ENCODE results near the gene IDH2. TPM values are rescaled to one million over a fixed set of nuclear protein-coding genes. Genes with fewer than 3 reads are reported as not detected.

Gene IDH2
- total and polyA plus RNA-seq, 10 of the 15 experiments (the other 5 are each of a cell fraction or from before 2014, with no cell fraction given) = 2.3 to 358 (median 242) TPM

DNA sequence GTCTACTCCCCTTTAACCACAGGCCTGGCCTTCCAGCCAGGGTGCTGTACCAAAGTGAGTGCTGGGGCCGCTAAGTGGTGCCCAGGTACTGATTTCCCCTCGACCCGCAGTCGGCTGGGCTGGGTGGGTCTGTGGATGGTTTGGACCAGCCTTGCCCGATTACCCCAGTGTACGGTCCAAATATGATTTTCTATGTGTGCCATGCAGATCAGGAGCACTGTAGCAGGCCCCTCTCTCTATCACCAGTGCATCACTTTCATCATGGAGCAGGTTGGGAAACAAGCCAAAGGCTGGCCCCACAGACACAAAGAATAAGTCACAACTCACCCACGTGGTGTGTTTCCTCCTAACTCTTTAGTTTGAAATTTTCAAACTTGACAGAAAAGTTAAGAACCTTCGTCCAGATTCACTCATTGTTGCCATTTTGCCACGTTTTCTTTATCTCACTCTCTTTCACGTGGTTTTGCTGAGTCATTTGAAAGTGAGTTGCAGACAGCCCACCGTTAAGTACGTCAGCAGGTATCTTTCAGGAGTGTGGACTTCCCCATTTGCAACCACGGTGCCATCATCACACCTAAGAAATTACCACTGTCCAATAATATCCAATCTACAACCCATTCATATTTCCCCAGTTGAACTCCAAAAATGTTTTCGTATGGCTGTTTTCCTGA, 64.2 kb downstream of the IDH2 start:
- H3K4me2 ChIP-seq (ENCODE audit: control insufficient read depth, insufficient read depth) = peak overlapping the region; percentile 63
- ChIA-PET CTCF (interaction anchor here (1.0 to 2.2 kb wide), 2 partner anchors 33 to 50 kb away, joined by 3 to 7 read pairs; no protein-coding TSS in a partner anchor), SMC1A (ENCODE audit: uncharacterized antibody, unreplicated experiment) (interaction anchor here (1.2 to 1.5 kb wide), 4 partner anchors 9 to 62 kb away, joined by 3 to 5 read pairs (median 4); no protein-coding TSS in a partner anchor), POLR2A (interaction anchor here (7.5 kb wide), 1 partner anchor 35 kb away, joined by 56 read pairs; no protein-coding TSS in a partner anchor), RAD21 (ENCODE audit: unreplicated experiment) (interaction anchor here (0.7 to 1.0 kb wide), 2 partner anchors 23 to 60 kb away, joined by 3 read pairs; no protein-coding TSS in a partner anchor)
- no peaks in the 10 kb centered on the region for H3K27me3 ChIP-seq (replicated peaks in 1 of 2; ENCODE audit: control insufficient read depth in 2 of 2, insufficient read depth in 2 of 2, low read length in 1 of 2)
- no peak overlapping the region for H3K4me3 ChIP-seq
- FAIRE-seq (peak; percentile 90), ATAC-seq (peak; percentile 87), DNase-seq (ENCODE audit: low read depth, low spot score) (peak; percentile 89)
- TSS peak; percentile 98 for BruUV-seq (replicated peaks)
- 49% methylated on average over 14 of the region's 14 CpGs for WGBS (ENCODE audit: insufficient coverage, insufficient replicate concordance, low lambda C conversion rate, missing lambda C conversion rate)
- peaks cover 56% of the 10 kb centered on the region for H3K4me1 ChIP-seq (ENCODE audit: control insufficient read depth, insufficient read depth, low read length)
- H3K36me3 ChIP-seq (ENCODE audit: control insufficient read depth in 2 of 2, insufficient read depth in 2 of 2, low read length in 1 of 2) = peaks cover 4 to 5% of the 10 kb centered on the region in 2 experiments
- in situ Hi-C loops (cut with MboI) (no loop called here), intact Hi-C loops (cut with micrococcal nuclease; ENCODE audit: unreplicated experiment) (loop anchor here (1.0 to 5.0 kb wide), 3 partner anchors 21 to 59 kb away; no protein-coding TSS in a partner anchor)
- H4K20me1 ChIP-seq (ENCODE audit: control insufficient read depth, insufficient read depth) = no peaks in the 10 kb centered on the region
- peak overlapping the region; percentile 18; the same call in 1 of the 2 replicates for H3K9ac ChIP-seq (ENCODE audit: control insufficient read depth, insufficient read depth, low read length)
- no peaks in the 10 kb centered on the region; the same call in 2 of the 3 replicates for H3K9me3 ChIP-seq (replicated peaks; ENCODE audit: control insufficient read depth, insufficient read depth, low read length)
- peaks cover 64% of the 10 kb centered on the region for H3K79me2 ChIP-seq (ENCODE audit: control insufficient read depth, insufficient read depth, low read length)
- H2AFZ ChIP-seq (ENCODE audit: control insufficient read depth, low read depth, low read length) = no peak overlapping the region; the same call in 1 of the 2 replicates
- H3K27ac ChIP-seq (ENCODE audit: control insufficient read depth, insufficient read depth) = peak overlapping the region; percentile 87
- TF ChIP-seq TARDBP (IDR thresholded peaks at IDR 0.05; ENCODE audit: borderline replicate concordance) (no peak), RAD51 (IDR thresholded peaks at IDR 0.05) (peak; percentile 89), ESRRA (IDR thresholded peaks at IDR 0.05; ENCODE audit: low read length) (no peak), IRF4 (IDR thresholded peaks at IDR 0.05; ENCODE audit: low read depth, low read length) (peak; percentile 87), HDGF (IDR thresholded peaks at IDR 0.05) (no peak), MEF2A (IDR thresholded peaks at IDR 0.05; ENCODE audit: insufficient read depth, low read depth, low read length) (peak; percentile 60; the same call in 1 of the 2 replicates), BMI1 (IDR thresholded peaks at IDR 0.05; ENCODE audit: borderline replicate concordance) (peak; percentile 81; the same call in 1 of the 2 replicates), NFYB (IDR thresholded peaks at IDR 0.05; ENCODE audit: insufficient read depth, low read depth, low read length) (no peak), FOXK2 (IDR thresholded peaks at IDR 0.05) (peak; percentile 43; the same call in 1 of the 2 replicates)
- TF ChIP-seq, protein P1, sequence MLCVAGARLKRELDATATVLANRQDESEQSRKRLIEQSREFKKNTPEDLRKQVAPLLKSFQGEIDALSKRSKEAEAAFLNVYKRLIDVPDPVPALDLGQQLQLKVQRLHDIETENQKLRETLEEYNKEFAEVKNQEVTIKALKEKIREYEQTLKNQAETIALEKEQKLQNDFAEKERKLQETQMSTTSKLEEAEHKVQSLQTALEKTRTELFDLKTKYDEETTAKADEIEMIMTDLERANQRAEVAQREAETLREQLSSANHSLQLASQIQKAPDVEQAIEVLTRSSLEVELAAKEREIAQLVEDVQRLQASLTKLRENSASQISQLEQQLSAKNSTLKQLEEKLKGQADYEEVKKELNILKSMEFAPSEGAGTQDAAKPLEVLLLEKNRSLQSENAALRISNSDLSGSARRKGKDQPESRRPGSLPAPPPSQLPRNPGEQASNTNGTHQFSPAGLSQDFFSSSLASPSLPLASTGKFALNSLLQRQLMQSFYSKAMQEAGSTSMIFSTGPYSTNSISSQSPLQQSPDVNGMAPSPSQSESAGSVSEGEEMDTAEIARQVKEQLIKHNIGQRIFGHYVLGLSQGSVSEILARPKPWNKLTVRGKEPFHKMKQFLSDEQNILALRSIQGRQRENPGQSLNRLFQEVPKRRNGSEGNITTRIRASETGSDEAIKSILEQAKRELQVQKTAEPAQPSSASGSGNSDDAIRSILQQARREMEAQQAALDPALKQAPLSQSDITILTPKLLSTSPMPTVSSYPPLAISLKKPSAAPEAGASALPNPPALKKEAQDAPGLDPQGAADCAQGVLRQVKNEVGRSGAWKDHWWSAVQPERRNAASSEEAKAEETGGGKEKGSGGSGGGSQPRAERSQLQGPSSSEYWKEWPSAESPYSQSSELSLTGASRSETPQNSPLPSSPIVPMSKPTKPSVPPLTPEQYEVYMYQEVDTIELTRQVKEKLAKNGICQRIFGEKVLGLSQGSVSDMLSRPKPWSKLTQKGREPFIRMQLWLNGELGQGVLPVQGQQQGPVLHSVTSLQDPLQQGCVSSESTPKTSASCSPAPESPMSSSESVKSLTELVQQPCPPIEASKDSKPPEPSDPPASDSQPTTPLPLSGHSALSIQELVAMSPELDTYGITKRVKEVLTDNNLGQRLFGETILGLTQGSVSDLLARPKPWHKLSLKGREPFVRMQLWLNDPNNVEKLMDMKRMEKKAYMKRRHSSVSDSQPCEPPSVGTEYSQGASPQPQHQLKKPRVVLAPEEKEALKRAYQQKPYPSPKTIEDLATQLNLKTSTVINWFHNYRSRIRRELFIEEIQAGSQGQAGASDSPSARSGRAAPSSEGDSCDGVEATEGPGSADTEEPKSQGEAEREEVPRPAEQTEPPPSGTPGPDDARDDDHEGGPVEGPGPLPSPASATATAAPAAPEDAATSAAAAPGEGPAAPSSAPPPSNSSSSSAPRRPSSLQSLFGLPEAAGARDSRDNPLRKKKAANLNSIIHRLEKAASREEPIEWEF (IDR thresholded peaks at IDR 0.05; ENCODE audit: insufficient replicate concordance, low read depth, low read length) = no peak
- TF ChIP-seq, protein P2, sequence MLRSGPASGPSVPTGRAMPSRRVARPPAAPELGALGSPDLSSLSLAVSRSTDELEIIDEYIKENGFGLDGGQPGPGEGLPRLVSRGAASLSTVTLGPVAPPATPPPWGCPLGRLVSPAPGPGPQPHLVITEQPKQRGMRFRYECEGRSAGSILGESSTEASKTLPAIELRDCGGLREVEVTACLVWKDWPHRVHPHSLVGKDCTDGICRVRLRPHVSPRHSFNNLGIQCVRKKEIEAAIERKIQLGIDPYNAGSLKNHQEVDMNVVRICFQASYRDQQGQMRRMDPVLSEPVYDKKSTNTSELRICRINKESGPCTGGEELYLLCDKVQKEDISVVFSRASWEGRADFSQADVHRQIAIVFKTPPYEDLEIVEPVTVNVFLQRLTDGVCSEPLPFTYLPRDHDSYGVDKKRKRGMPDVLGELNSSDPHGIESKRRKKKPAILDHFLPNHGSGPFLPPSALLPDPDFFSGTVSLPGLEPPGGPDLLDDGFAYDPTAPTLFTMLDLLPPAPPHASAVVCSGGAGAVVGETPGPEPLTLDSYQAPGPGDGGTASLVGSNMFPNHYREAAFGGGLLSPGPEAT (IDR thresholded peaks at IDR 0.05; ENCODE audit: low read depth) = peak; percentile 96
- TF ChIP-seq, protein P3, sequence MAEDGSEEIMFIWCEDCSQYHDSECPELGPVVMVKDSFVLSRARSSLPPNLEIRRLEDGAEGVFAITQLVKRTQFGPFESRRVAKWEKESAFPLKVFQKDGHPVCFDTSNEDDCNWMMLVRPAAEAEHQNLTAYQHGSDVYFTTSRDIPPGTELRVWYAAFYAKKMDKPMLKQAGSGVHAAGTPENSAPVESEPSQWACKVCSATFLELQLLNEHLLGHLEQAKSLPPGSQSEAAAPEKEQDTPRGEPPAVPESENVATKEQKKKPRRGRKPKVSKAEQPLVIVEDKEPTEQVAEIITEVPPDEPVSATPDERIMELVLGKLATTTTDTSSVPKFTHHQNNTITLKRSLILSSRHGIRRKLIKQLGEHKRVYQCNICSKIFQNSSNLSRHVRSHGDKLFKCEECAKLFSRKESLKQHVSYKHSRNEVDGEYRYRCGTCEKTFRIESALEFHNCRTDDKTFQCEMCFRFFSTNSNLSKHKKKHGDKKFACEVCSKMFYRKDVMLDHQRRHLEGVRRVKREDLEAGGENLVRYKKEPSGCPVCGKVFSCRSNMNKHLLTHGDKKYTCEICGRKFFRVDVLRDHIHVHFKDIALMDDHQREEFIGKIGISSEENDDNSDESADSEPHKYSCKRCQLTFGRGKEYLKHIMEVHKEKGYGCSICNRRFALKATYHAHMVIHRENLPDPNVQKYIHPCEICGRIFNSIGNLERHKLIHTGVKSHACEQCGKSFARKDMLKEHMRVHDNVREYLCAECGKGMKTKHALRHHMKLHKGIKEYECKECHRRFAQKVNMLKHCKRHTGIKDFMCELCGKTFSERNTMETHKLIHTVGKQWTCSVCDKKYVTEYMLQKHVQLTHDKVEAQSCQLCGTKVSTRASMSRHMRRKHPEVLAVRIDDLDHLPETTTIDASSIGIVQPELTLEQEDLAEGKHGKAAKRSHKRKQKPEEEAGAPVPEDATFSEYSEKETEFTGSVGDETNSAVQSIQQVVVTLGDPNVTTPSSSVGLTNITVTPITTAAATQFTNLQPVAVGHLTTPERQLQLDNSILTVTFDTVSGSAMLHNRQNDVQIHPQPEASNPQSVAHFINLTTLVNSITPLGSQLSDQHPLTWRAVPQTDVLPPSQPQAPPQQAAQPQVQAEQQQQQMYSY (CRISPR knock-in tag; IDR thresholded peaks at IDR 0.05) = no peak

Data from GM12878 (cell line).